DOHH2 (cell line): Measurements from ENCODE around the gene MSS51.

ENCODE experiments used
- H3F3A ChIP-seq: fragments of 200-600 bp; sonication (generic), shearing (Covaris generic); 2 replicates; pipeline ENCODE4 v1.6.0; 2016; ENCODE audit warnings: antibody characterized with exemption, mild to moderate bottlenecking; ENCODE audit not compliant: control insufficient read depth, insufficient read depth
- H3K27ac ChIP-seq: fragments of 200-600 bp; sonication (generic); 2 replicates; pipeline ENCODE4 v1.5.1; 2014; ENCODE audit warnings: low read depth, mild to moderate bottlenecking, low read length, moderate library complexity
- H3K27me3 ChIP-seq: fragments of 200-600 bp; sonication (generic); 2 replicates; pipeline ENCODE4 v1.6.1; 2014; ENCODE audit warnings: mild to moderate bottlenecking, low read length, mixed read lengths; ENCODE audit not compliant: control insufficient read depth
- H3K36me3 ChIP-seq: fragments of 200-600 bp; sonication (generic); 2 replicates; pipeline ENCODE4 v1.6.1; 2014; ENCODE audit warnings: mild to moderate bottlenecking, low read length, moderate library complexity, mixed read lengths; ENCODE audit not compliant: control insufficient read depth
- H3K4me1 ChIP-seq: fragments of 200-600 bp; sonication (generic); 2 replicates; pipeline ENCODE4 v1.6.1; 2014; ENCODE audit warnings: mild to moderate bottlenecking, low read length, mixed read lengths; ENCODE audit not compliant: control insufficient read depth
- H3K4me2 ChIP-seq: fragments of 200-600 bp; sonication (generic); 2 replicates; pipeline ENCODE4 v1.6.0; 2014; ENCODE audit warnings: mild to moderate bottlenecking, low read length, moderate library complexity
- H3K4me3 ChIP-seq: fragments of 200-600 bp; sonication (generic); 2 replicates; pipeline ENCODE4 v1.5.1; 2014; ENCODE audit warnings: mild to moderate bottlenecking, low read length, mixed read lengths
- H3K79me2 ChIP-seq: fragments of 200-600 bp; sonication (generic); 2 replicates; pipeline ENCODE4 v1.6.1; 2014; ENCODE audit warnings: mild to moderate bottlenecking, low read length, mixed read lengths; ENCODE audit not compliant: control insufficient read depth
- H3K9me2 ChIP-seq: fragments of 200-600 bp; sonication (generic); replicated peaks from 2 replicates; pipeline ENCODE4 v1.6.1; 2014; ENCODE audit warnings: mild to moderate bottlenecking, low read length, mixed read lengths; ENCODE audit not compliant: control insufficient read depth
- H3K9me3 ChIP-seq: fragments of 200-600 bp; sonication (generic); 2 replicates; pipeline ENCODE4 v1.6.1; 2014; ENCODE audit warnings: antibody characterized with exemption, low read length, mixed read lengths; ENCODE audit not compliant: control insufficient read depth, insufficient read depth
- H4K20me1 ChIP-seq: fragments of 200-600 bp; sonication (generic); 2 replicates; pipeline ENCODE4 v1.6.0; 2014; ENCODE audit warnings: low read depth, mild to moderate bottlenecking, antibody characterized with exemption, low read length, moderate library complexity; ENCODE audit not compliant: control insufficient read depth, insufficient read depth
- CTCF ChIP-seq: fragments of 200-600 bp; sonication (generic); IDR thresholded peaks from one replicate; pipeline ENCODE4 v1.5.1; 2014; ENCODE audit warnings: antibody characterized with exemption, mild to moderate bottlenecking, low read depth, low read length; ENCODE audit not compliant: poor library complexity, severe bottlenecking
- EZH2phosphoT487 ChIP-seq: fragments of 200-600 bp; sonication (generic); IDR thresholded peaks from 2 replicates; pipeline ENCODE4 v1.6.1; 2017; ENCODE audit warnings: borderline replicate concordance, mild to moderate bottlenecking, antibody characterized with exemption, low read length, moderate library complexity, mixed read lengths

MSS51 gene

GRCh38 chr10:73424478-73424877 is 8.9 kb downstream of the MSS51 start:
- Histone ChIP-seq H3K27me3 (no peaks in the 10 kb centered on the region), H3K27ac (no peak overlapping the region), H3K4me3 (no peak overlapping the region), H3K79me2 (no peaks in the 10 kb centered on the region), H3K9me3 (no peaks in the 10 kb centered on the region), H3K4me1 (no peaks in the 10 kb centered on the region), H4K20me1 (no peaks in the 10 kb centered on the region), H3K4me2 (no peak overlapping the region), H3F3A (no peaks in the 10 kb centered on the region), H3K9me2 (no peaks in the 10 kb centered on the region), H3K36me3 (peaks cover 33% of the 10 kb centered on the region)
- TF ChIP-seq EZH2phosphoT487 = no peak
- TF ChIP-seq CTCF = no peak

GRCh38 chr10:73423309-73423708 is 10.1 kb downstream of the MSS51 start:
- Histone ChIP-seq H3K27ac (no peak overlapping the region), H3K4me2 (no peak overlapping the region), H3K4me3 (no peak overlapping the region), H4K20me1 (no peaks in the 10 kb centered on the region), H3K27me3 (no peaks in the 10 kb centered on the region), H3K36me3 (peaks cover 33% of the 10 kb centered on the region), H3K9me2 (no peaks in the 10 kb centered on the region), H3K4me1 (no peaks in the 10 kb centered on the region), H3K79me2 (no peaks in the 10 kb centered on the region), H3K9me3 (no peaks in the 10 kb centered on the region), H3F3A (peaks cover 4% of the 10 kb centered on the region; the same call in 1 of the 2 replicates)
- no peak for TF ChIP-seq CTCF
- no peak for TF ChIP-seq EZH2phosphoT487

GRCh38 chr10:73416571-73416970 is 16.8 kb downstream of the MSS51 start:
- H3K9me3 ChIP-seq = no peaks in the 10 kb centered on the region
- H3K27me3 ChIP-seq = no peaks in the 10 kb centered on the region
- no peak overlapping the region for H3K4me3 ChIP-seq
- peaks cover 16% of the 10 kb centered on the region for H3K4me1 ChIP-seq
- H3K9me2 ChIP-seq = no peaks in the 10 kb centered on the region
- peaks cover 4% of the 10 kb centered on the region; the same call in 1 of the 2 replicates for H3F3A ChIP-seq
- H3K4me2 ChIP-seq = no peak overlapping the region
- H3K27ac ChIP-seq = no peak overlapping the region
- H4K20me1 ChIP-seq = no peaks in the 10 kb centered on the region
- peaks cover 20% of the 10 kb centered on the region for H3K79me2 ChIP-seq
- H3K36me3 ChIP-seq = 0 out of 2 replicates have a peak, but pooled peaks cover 5% of the 10 kb centered on the region
- TF ChIP-seq EZH2phosphoT487 (no peak), CTCF (no peak)
